ENCODE measurements around the gene ADAMTS19. TPM values are rescaled to one million over a fixed set of nuclear protein-coding genes. Genes with fewer than 3 reads are reported as not detected.

ADAMTS19 gene
- total and polyA plus RNA-seq, 9 of the 15 experiments (the other 6 are each of a cell fraction or from before 2014, with no cell fraction given): not detected

DNA sequence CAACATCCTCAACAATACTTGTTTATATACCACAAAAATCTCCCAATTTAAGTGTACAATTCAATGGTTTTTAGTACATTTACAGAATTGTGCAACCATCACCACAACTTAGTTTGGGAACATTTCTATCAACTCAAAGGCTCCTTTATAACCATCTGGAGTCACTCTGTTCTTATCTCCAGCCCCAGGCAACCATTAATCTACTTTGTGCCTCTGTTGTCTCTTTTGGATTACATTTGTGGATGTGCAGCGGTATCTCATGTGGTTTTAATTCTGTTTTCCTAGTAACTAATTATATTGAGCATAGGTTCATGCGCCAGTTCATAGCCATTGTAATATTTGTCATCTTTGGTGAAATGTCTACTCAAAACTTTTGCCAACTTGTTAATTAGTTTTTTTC lies 14.4 kb downstream of the ADAMTS19 start (continued):
- TF ChIP-seq, protein P1, sequence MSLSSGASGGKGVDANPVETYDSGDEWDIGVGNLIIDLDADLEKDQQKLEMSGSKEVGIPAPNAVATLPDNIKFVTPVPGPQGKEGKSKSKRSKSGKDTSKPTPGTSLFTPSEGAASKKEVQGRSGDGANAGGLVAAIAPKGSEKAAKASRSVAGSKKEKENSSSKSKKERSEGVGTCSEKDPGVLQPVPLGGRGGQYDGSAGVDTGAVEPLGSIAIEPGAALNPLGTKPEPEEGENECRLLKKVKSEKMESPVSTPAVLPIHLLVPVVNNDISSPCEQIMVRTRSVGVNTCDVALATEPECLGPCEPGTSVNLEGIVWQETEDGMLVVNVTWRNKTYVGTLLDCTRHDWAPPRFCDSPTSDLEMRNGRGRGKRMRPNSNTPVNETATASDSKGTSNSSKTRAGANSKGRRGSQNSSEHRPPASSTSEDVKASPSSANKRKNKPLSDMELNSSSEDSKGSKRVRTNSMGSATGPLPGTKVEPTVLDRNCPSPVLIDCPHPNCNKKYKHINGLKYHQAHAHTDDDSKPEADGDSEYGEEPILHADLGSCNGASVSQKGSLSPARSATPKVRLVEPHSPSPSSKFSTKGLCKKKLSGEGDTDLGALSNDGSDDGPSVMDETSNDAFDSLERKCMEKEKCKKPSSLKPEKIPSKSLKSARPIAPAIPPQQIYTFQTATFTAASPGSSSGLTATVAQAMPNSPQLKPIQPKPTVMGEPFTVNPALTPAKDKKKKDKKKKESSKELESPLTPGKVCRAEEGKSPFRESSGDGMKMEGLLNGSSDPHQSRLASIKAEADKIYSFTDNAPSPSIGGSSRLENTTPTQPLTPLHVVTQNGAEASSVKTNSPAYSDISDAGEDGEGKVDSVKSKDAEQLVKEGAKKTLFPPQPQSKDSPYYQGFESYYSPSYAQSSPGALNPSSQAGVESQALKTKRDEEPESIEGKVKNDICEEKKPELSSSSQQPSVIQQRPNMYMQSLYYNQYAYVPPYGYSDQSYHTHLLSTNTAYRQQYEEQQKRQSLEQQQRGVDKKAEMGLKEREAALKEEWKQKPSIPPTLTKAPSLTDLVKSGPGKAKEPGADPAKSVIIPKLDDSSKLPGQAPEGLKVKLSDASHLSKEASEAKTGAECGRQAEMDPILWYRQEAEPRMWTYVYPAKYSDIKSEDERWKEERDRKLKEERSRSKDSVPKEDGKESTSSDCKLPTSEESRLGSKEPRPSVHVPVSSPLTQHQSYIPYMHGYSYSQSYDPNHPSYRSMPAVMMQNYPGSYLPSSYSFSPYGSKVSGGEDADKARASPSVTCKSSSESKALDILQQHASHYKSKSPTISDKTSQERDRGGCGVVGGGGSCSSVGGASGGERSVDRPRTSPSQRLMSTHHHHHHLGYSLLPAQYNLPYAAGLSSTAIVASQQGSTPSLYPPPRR (CRISPR knock-in tag; IDR thresholded peaks at IDR 0.05; ENCODE audit: borderline replicate concordance): no peak
- TF ChIP-seq XRCC5 (IDR thresholded peaks at IDR 0.05; ENCODE audit: low read depth, low read length) (no peak), NFRKB (IDR thresholded peaks at IDR 0.05; ENCODE audit: low read depth) (no peak), FOXP1 (CRISPR knock-in tag; IDR thresholded peaks at IDR 0.05) (no peak), GABPB1 (CRISPR knock-in tag; IDR thresholded peaks at IDR 0.05) (no peak), CCAR2 (IDR thresholded peaks at IDR 0.05; ENCODE audit: low read depth, low read length) (no peak), ZNF197 (CRISPR knock-in tag; IDR thresholded peaks at IDR 0.05; ENCODE audit: low read depth) (no peak), POLR2B (IDR thresholded peaks at IDR 0.05; ENCODE audit: low read depth, partially characterized antibody) (no peak), SMARCA5 (IDR thresholded peaks at IDR 0.05) (no peak)
- TF ChIP-seq, protein P2, sequence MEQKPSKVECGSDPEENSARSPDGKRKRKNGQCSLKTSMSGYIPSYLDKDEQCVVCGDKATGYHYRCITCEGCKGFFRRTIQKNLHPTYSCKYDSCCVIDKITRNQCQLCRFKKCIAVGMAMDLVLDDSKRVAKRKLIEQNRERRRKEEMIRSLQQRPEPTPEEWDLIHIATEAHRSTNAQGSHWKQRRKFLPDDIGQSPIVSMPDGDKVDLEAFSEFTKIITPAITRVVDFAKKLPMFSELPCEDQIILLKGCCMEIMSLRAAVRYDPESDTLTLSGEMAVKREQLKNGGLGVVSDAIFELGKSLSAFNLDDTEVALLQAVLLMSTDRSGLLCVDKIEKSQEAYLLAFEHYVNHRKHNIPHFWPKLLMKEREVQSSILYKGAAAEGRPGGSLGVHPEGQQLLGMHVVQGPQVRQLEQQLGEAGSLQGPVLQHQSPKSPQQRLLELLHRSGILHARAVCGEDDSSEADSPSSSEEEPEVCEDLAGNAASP (IDR thresholded peaks at IDR 0.05): no peak

Measured in K562 (cell line).